ENCODE results near the gene HCRTR1. TPM values are rescaled to one million over a fixed set of nuclear protein-coding genes. Genes with fewer than 3 reads are reported as not detected.

The HCRTR1 gene
- total and polyA plus RNA-seq, 5 experiments from 2014 or later, result not detected

DNA sequence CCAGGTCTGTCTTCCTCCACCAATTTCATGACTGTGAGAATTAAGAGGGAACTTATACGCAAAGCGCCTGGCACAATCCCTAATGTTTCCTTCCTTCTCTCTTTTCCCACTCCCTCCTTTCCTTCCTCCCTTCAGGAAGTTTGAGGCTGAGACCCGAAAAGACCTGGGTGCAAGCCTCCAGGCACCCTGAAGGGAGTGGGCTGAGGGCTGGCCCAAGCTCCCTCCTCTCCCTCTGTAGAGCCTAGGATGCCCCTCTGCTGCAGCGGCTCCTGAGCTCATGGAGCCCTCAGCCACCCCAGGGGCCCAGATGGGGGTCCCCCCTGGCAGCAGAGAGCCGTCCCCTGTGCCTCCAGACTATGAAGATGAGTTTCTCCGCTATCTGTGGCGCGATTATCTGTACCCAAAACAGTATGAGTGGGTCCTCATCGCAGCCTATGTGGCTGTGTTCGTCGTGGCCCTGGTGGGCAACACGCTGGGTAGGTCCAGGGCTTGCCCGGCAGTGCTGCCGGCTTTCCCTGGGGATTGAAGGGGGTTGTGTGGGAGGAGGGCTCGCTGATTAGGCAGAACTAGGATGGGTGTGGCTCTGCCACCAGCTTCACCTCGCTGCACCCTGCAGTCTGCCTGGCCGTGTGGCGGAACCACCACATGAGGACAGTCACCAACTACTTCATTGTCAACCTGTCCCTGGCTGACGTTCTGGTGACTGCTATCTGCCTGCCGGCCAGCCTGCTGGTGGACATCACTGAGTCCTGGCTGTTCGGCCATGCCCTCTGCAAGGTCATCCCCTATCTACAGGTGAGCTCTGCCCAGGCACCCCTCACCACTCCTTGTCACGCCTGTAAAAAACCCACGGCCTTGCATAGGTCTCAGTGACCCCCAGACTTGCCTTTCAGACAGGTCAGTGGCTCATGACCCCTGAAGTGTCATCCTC lies 1.7 kb downstream of the HCRTR1 start:
- Mint-ChIP-seq H3K4me3 (peak overlapping the region in 5 of 10 donors; percentile 1 to 83 (median 39)), H3K27ac (peak overlapping the region in 2 of 10 donors; percentile 8 to 13), H3K36me3 (peaks cover 0 to 2% (median 0%) of the 10 kb centered on the region in 3 donors), H3K27me3 (peaks cover 17 to 39% (median 25%) of the 10 kb centered on the region in 5 donors), H3K9me3 (no peaks in the 10 kb centered on the region), H3K4me1 (peaks cover 2 to 11% (median 8%) of the 10 kb centered on the region in 4 donors)
- DNase-seq (no peak), ATAC-seq (no peak)
- POLR2A ChIA-PET, result no interaction called here

DNA sequence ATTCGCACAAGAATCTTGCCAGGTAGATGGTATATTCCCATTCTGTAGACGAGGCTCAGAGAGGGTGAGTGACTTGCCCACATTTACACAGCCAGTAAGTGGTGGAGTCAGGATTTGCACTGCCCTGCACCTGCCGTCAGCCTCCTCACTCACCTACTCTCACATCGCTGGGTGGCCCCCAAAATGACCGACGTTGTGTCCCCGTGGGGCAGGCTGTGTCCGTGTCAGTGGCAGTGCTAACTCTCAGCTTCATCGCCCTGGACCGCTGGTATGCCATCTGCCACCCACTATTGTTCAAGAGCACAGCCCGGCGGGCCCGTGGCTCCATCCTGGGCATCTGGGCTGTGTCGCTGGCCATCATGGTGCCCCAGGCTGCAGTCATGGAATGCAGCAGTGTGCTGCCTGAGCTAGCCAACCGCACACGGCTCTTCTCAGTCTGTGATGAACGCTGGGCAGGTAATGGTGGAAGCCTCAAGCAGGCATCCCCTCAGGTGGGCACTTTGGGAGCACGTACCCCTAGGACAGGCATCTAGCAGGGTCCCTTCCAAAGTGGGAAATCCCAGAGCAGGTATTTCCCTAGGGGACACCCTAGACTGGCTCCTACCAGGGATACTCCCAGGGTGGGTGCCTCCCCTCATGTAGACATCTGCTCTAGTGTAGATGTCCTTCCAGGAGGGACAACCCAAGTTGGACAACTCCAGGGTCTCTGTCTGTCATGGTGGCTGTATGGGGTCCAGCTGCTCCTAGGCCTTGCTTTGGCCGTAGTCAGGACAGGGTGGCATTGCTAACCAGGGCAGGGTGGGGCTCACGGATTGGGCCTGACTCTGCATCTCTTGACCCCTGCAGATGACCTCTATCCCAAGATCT lies 3.4 kb downstream of the HCRTR1 start:
- Mint-ChIP-seq H3K27ac (peak overlapping the region in 1 of 10 donors; percentile 25), H3K4me1 (peaks cover 2 to 11% (median 10%) of the 10 kb centered on the region in 4 donors), H3K27me3 (peaks cover 13 to 32% (median 20%) of the 10 kb centered on the region in 5 donors), H3K36me3 (peaks cover 0 to 2% (median 0%) of the 10 kb centered on the region in 3 donors), H3K9me3 (no peaks in the 10 kb centered on the region), H3K4me3 (no peak overlapping the region)
- POLR2A ChIA-PET, result no interaction called here
- ATAC-seq, result no peak
- peak in 1 of 10 donors; percentile 23 for DNase-seq

DNA sequence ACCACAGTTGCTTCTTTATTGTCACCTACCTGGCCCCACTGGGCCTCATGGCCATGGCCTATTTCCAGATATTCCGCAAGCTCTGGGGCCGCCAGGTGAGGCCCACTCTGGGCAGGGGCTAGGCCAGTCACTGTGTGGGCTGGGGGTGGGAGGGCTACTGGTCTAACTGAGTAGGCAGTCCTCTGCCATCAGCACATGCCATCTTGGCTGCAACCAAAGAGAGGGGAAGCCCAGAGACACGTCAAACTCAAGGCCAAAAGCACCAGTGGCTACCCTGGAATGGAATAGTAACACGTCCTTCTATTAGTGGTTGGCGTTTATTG lies 4.0 kb downstream of the HCRTR1 start:
- peaks cover 10 to 26% (median 16%) of the 10 kb centered on the region in 5 donors for H3K27me3 Mint-ChIP-seq
- no peak overlapping the region for H3K4me3 Mint-ChIP-seq
- DNase-seq (no peak), ATAC-seq (no peak)
- no peak overlapping the region for H3K27ac Mint-ChIP-seq
- no peaks in the 10 kb centered on the region for H3K9me3 Mint-ChIP-seq
- H3K36me3 Mint-ChIP-seq, result peaks cover 0 to 2% (median 0%) of the 10 kb centered on the region in 3 donors
- POLR2A ChIA-PET, result no interaction called here
- H3K4me1 Mint-ChIP-seq, result peaks cover 2 to 10% (median 10%) of the 10 kb centered on the region in 4 donors

DNA sequence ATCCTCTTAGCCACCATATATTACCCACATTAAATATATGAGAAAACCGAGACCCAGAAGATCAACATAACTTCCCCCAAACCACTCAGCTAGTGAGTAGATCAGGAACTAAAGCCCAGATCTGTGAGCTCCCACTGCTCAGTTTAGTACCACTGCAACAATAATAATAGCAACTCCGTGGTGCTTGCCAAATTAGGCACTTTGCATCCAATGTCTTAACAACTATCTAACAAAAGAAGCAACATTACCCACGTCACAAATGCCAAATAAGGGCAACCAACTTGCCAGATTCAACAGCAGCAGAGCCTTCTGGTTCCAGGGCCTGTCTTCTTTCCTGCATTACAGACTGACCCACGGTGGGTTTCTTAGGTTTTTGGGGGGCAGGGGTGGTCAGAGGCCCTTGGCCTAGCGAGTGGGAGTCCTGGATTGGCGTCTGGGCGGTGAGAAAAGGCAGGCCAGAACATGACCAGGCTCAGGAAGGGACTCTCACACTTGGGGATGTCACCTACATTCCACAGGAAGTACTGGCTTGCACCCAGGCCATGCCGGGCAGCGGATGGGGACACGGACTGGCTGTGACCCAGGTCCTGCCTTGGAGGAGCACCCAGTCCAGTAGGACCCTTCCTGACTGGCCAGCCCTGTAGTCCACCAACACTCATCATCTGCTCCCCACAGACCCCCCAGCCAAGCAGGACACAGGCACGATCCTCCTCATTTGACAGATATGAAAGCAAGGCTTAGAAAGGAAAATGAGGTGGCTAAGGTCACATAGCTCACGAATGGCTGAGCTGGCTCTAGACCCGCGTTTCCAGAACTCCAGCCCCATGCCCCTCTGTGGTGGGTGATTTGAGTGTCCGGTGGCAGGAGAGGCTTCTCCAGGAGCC lies 4.6 kb downstream of the HCRTR1 start:
- H3K4me3 Mint-ChIP-seq, result no peak overlapping the region
- H3K36me3 Mint-ChIP-seq, result peaks cover 0 to 4% (median 2%) of the 10 kb centered on the region in 3 donors
- peaks cover 5 to 20% (median 10%) of the 10 kb centered on the region in 5 donors for H3K27me3 Mint-ChIP-seq
- H3K27ac Mint-ChIP-seq, result no peak overlapping the region
- peaks cover 2 to 10% (median 5%) of the 10 kb centered on the region in 4 donors for H3K4me1 Mint-ChIP-seq
- ATAC-seq (no peak), DNase-seq (no peak)
- POLR2A ChIA-PET, result no interaction called here
- no peaks in the 10 kb centered on the region for H3K9me3 Mint-ChIP-seq

DNA sequence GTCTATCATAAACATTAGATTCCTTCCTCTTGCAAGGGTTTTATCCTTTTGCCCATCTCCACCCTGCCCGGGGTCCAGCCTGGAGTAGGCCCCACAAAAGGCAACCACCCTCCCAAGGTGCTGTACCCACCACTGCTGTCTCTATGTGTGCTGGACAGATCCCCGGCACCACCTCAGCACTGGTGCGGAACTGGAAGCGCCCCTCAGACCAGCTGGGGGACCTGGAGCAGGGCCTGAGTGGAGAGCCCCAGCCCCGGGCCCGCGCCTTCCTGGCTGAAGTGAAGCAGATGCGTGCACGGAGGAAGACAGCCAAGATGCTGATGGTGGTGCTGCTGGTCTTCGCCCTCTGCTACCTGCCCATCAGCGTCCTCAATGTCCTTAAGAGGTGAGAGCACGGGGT lies 5.9 kb downstream of the HCRTR1 start:
- Mint-ChIP-seq H3K4me1 (peaks cover 0 to 7% (median 2%) of the 10 kb centered on the region in 4 donors), H3K9me3 (no peaks in the 10 kb centered on the region), H3K4me3 (no peak overlapping the region), H3K27ac (peak overlapping the region in 1 of 10 donors; percentile 66), H3K27me3 (peaks cover 2 to 14% (median 7%) of the 10 kb centered on the region in 5 donors), H3K36me3 (peaks cover 0 to 13% (median 2%) of the 10 kb centered on the region in 3 donors)
- ATAC-seq (no peak), DNase-seq (peak in 1 of 10 donors; percentile 32)
- POLR2A ChIA-PET, result no interaction called here

DNA sequence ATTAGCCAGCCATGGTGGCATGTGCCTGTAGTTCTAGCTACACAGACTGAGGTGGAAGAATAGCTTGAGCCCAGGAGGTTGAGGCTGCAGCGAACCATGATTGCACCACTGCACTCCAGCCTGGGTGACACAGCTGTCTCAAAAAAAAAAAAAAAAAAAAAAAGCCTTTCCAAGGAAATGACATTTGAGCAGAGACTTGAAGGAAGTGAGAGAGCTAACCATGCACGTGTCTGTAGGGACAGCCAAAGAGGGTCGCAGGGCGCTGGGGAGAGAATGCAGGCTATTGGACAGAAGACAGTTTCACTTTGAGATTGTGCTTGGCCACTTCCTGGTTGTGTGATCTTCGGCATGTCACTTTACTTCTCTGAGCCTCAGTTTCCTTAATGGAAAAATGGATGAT lies 6.8 kb downstream of the HCRTR1 start:
- peaks cover 0 to 3% (median 2%) of the 10 kb centered on the region in 4 donors for H3K4me1 Mint-ChIP-seq
- POLR2A ChIA-PET, result no interaction called here
- no peak overlapping the region for H3K4me3 Mint-ChIP-seq

DNA sequence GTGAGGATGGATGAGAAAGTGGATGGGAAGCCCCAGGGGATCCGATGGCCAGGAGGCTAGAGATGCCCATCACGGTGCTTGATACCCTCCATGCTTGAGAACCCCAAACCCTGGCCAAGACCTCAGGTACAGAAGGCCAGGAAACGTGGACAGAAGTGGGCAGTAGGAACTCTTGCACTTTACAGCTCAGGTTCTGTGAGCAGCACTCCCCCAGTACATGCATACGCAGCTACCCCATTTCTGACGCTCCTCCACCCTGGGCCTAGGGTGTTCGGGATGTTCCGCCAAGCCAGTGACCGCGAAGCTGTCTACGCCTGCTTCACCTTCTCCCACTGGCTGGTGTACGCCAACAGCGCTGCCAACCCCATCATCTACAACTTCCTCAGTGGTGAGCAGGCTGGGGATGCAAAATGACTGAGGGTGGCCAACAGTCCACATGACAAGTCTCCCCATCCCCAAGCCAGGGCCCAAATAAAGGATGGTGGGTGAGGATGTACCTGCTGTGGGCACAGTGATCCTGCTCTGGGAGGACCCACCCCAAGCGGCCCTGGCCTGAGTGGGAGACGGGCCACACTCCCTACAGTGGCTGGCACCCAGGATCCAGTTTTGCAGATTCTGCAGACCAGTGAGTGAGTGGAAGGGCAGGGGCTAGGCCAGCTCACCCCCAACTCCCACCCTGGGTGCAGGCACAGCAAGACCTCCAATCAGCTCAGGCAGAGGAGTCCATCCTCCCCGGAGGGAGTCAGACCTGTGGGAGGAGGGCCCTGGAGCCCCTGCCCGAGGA lies 7.4 kb downstream of the HCRTR1 start:
- H3K27ac Mint-ChIP-seq, result peak overlapping the region in 4 of 10 donors; percentile 18 to 76 (median 57)
- no peak for ATAC-seq
- no peak overlapping the region for H3K4me3 Mint-ChIP-seq
- H3K9me3 Mint-ChIP-seq, result no peaks in the 10 kb centered on the region
- peaks cover 0 to 29% (median 8%) of the 10 kb centered on the region in 3 donors for H3K36me3 Mint-ChIP-seq
- H3K27me3 Mint-ChIP-seq, result no peaks in the 10 kb centered on the region
- peaks cover 0 to 3% (median under 1%) of the 10 kb centered on the region in 4 donors for H3K4me1 Mint-ChIP-seq
- peak in 1 of 10 donors; percentile 43 for DNase-seq
- POLR2A ChIA-PET, result no interaction called here

More for the DNA sequence above, 6.8 kb downstream of the HCRTR1 start:
- Mint-ChIP-seq H3K36me3 (peaks cover 0 to 22% (median 3%) of the 10 kb centered on the region in 3 donors), H3K27me3 (peaks cover 2 to 5% (median 3%) of the 10 kb centered on the region in 5 donors), H3K27ac (peak overlapping the region in 4 of 10 donors; percentile 18 to 66 (median 57)), H3K9me3 (no peaks in the 10 kb centered on the region)
- DNase-seq (peak in 1 of 10 donors; percentile 21), ATAC-seq (no peak)

DNA sequence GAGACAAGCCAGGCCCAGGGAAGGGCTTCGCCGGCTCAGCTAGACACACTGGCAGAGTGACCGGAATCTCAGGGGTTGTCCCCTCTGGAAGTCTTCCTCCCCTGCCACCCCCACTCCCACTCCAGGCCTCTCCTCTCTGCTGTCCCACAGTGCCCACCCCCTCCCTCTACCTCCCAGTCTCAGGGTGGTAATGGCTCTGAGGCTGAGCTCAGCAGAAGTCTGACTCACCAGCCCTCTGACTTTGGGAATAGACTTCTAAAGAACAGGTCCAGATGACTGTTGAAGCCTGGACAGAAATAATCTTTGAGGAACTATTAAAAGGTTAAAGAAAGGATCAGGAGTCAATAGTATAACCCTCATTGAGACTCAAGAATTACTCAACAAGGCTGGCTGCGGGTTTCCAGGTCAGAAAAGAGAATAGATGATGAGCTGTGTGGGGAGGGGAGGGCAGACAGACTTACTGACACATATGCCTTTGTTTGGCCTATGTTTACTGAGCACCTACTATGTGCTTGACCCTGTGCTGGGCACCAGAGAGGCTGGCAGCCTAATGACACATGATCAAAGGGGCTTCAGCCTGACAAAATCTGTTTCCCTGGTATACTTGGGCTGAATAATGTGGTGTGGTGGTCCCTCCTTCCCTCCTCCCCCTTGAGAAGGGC lies 8.2 kb downstream of the HCRTR1 start:
- ATAC-seq, result no peak
- peak overlapping the region in 1 of 10 donors; percentile 79 for H3K27ac Mint-ChIP-seq
- POLR2A ChIA-PET, result no interaction called here

DNA sequence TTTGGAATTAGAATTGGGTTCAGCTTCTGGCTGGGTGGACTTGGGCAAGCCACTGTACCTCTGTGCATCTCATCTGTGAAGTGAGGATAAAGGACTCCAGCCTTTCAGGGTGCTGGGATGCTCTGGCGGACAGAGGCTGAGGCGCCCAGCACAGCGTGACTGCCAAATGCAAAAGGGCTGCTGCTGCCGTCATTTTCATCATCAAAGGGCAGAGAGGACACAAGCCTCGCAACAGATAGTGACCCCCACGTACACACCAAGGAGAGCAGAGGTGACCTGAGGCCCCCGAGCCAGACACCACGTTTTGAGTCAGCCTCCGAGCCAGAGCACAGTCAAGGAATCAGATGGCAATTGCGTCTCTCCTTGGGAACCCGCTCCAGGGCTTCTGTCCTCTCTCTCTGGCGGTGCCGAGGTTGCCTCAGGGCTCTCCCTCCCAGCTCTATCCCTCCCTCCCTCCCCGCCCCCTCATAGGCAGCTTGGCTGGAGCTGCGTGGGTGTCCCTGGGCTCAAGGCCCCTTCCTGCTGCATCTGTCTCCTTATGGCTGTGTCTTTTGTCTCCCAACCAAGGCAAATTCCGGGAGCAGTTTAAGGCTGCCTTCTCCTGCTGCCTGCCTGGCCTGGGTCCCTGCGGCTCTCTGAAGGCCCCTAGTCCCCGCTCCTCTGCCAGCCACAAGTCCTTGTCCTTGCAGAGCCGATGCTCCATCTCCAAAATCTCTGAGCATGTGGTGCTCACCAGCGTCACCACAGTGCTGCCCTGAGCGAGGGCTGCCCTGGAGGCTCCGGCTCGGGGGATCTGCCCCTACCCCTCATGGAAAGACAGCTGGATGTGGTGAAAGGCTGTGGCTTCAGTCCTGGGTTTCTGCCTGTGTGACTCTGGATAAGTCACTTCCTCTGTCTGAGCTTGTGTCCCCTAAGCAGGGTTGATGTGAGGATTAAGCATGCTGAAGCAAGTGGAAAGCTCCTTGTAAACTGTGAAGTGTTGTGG lies 9.0 kb downstream of the HCRTR1 start:
- peak in 1 of 10 donors; percentile 50 for DNase-seq
- Mint-ChIP-seq H3K4me3 (no peak overlapping the region), H3K36me3 (peaks cover 0 to 44% (median 13%) of the 10 kb centered on the region in 3 donors), H3K27ac (peak overlapping the region in 1 of 10 donors; percentile 67), H3K27me3 (no peaks in the 10 kb centered on the region), H3K9me3 (no peaks in the 10 kb centered on the region), H3K4me1 (peaks cover 0 to 3% (median under 1%) of the 10 kb centered on the region in 4 donors)
- POLR2A ChIA-PET, result no interaction called here
- no peak for ATAC-seq

More for the DNA sequence above, 8.2 kb downstream of the HCRTR1 start:
- H3K4me1 Mint-ChIP-seq, result peaks cover 0 to 3% (median under 1%) of the 10 kb centered on the region in 4 donors
- H3K9me3 Mint-ChIP-seq, result no peaks in the 10 kb centered on the region
- H3K27me3 Mint-ChIP-seq, result no peaks in the 10 kb centered on the region
- peaks cover 0 to 36% (median 9%) of the 10 kb centered on the region in 3 donors for H3K36me3 Mint-ChIP-seq
- DNase-seq, result peak in 1 of 10 donors; percentile 34
- H3K4me3 Mint-ChIP-seq, result peak overlapping the region in 1 of 10 donors; percentile 3

DNA sequence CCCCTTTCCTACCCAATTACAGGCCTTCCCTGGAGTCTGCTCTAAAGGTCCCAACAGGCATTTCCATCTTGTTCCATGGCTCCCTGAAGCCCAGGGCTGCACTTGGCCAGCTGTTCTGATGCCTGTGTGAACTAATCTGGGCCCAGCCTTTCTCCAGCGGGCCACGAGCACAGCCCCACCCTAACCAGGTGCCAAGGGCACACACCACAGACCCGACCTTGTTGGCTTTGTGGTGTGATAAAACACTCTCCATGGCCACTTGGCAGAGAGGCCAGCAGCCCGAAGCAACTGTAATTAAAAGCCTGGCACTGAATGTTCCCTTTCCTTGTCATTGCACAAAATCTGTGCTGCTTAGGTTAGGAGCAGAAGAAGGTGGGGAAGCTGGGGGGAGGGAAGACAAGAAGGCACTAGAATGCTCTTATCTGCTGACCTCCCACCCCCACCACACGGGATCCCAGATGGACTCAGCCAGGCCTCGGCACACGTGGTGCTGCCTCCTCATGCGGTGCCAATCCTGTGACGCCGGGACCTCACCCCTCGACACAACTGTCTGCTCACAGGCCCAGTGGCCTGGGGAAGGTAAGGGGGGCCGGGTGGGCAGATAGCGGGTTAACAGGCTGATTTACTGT lies 9.9 kb downstream of the HCRTR1 start:
- ATAC-seq, result no peak
- no peak overlapping the region for H3K4me3 Mint-ChIP-seq
- no peak for DNase-seq
- peak overlapping the region in 1 of 10 donors; percentile 67 for H3K27ac Mint-ChIP-seq
- H3K36me3 Mint-ChIP-seq, result peaks cover 0 to 51% (median 14%) of the 10 kb centered on the region in 3 donors
- H3K4me1 Mint-ChIP-seq, result peaks cover 0 to 3% (median under 1%) of the 10 kb centered on the region in 4 donors
- H3K27me3 Mint-ChIP-seq, result no peaks in the 10 kb centered on the region
- POLR2A ChIA-PET, result no interaction called here
- no peaks in the 10 kb centered on the region for H3K9me3 Mint-ChIP-seq
